NB4 (cell line): ENCODE measurements around the gene RFPL2.
"Not testable (repeated sequence)": the region's sequence is repeated elsewhere in the genome, so short reads cannot be mapped to it uniquely, and the experiment has no call there.

Experiments
- DNase-seq: peaks from one replicate; pipeline ENCODE4 v3.0.0; 2010; ENCODE audit warnings: low read depth
- H3K4me3 ChIP-seq: one replicate; pipeline ENCODE4 v1.5.1; 2011; ENCODE audit warnings: mild to moderate bottlenecking, low read depth, low read length, moderate library complexity
- MYC ChIP-seq: IDR thresholded peaks from 2 replicates; pipeline ENCODE4 v1.6.1; 2011; ENCODE audit warnings: low read depth, low read length
- POLR2A ChIP-seq: IDR thresholded peaks from 2 replicates; pipeline ENCODE4 v1.6.1; 2011; ENCODE audit warnings: mild to moderate bottlenecking; ENCODE audit not compliant: insufficient read length; ENCODE audit errors: extremely low read depth
- TF ChIP-seq, protein P1 (sequence below): IDR thresholded peaks from one replicate; pipeline ENCODE4 v1.5.1; 2012; ENCODE audit warnings: low read depth, low read length
- TF ChIP-seq, protein P2 (sequence below): IDR thresholded peaks from 2 replicates; pipeline ENCODE4 v1.6.1; 2011; ENCODE audit warnings: low read depth, low read length

RFPL2 gene

DNA sequence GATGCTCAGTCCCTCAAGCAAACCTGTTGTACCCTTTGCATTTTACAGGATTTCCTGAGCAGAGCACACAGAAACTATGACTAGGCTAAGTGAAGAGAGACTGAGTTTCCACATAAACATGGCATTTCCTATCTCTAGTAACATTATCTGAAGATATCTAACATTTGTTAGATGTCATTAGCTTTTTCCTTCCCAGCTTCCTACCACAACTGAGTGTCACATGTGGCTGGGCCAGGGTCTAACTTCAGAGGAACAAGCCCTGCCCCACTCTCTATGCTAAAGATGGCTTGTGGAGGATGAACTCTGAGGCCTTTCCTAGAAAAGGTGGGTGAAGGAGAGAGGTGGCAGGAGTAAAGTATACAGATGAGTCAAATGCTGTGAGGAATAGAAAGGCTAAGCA is 62.3 kb downstream of the RFPL2 start:
- TF ChIP-seq, protein P1, sequence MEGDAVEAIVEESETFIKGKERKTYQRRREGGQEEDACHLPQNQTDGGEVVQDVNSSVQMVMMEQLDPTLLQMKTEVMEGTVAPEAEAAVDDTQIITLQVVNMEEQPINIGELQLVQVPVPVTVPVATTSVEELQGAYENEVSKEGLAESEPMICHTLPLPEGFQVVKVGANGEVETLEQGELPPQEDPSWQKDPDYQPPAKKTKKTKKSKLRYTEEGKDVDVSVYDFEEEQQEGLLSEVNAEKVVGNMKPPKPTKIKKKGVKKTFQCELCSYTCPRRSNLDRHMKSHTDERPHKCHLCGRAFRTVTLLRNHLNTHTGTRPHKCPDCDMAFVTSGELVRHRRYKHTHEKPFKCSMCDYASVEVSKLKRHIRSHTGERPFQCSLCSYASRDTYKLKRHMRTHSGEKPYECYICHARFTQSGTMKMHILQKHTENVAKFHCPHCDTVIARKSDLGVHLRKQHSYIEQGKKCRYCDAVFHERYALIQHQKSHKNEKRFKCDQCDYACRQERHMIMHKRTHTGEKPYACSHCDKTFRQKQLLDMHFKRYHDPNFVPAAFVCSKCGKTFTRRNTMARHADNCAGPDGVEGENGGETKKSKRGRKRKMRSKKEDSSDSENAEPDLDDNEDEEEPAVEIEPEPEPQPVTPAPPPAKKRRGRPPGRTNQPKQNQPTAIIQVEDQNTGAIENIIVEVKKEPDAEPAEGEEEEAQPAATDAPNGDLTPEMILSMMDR: no peak
- TF ChIP-seq, protein P2, sequence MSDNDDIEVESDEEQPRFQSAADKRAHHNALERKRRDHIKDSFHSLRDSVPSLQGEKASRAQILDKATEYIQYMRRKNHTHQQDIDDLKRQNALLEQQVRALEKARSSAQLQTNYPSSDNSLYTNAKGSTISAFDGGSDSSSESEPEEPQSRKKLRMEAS: no peak
- TF ChIP-seq MYC (no peak), POLR2A (no peak)
- no peak overlapping the region for H3K4me3 ChIP-seq
- no peak for DNase-seq

DNA sequence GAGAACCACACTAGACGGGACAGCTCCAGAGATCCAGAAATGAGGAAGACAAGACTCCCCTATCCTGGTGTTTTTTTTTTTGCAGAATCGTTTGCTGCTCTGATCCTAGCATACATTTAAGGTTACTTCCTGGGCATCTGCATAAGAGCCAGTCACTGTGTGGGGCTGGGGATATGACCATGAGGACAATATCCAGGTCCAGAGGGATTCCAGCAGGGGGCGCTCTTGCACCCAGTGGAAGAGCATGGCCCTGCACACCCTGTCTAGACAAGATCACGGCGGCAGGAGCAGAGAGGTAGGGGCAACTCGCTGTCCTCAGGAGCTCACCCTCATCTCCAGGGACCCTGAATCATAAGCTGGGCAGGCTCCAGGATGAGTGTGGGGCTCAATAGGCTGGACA is 64.2 kb downstream of the RFPL2 start:
- DNase-seq: peak; percentile 60
- TF ChIP-seq, protein P1: peak; percentile 30
- not testable (repeated sequence) for H3K4me3 ChIP-seq
